ENCODE results near the gene SETD6. TPM values are rescaled to one million over a fixed set of nuclear protein-coding genes. Genes with fewer than 3 reads are reported as not detected.

Gene SETD6
- total RNA-seq, 1 donor from 2014 or later = 13.0 TPM

GRCh38 chr16:58503863-58504688, 11.2 kb upstream of the SETD6 start:
- ATAC-seq (no peak), DNase-seq (ENCODE audit: missing footprints) (peak; percentile 58)
- intact Hi-C loops (cut with DNase I) = no loop called here

GRCh38 chr16:58506241-58507194, 8.8 kb upstream of the SETD6 start:
- no peak for ATAC-seq
- intact Hi-C loops (cut with DNase I) = no loop called here
- peak; percentile 46 for DNase-seq (ENCODE audit: missing footprints)

GRCh38 chr16:58507195-58507962, 7.9 kb upstream of the SETD6 start:
- DNase-seq (ENCODE audit: missing footprints) (peak; percentile 62), ATAC-seq (no peak)
- intact Hi-C loops (cut with DNase I) = no loop called here

GRCh38 chr16:58507963-58508670, 7.2 kb upstream of the SETD6 start:
- no peak for ATAC-seq
- DNase-seq (ENCODE audit: missing footprints) = no peak
- intact Hi-C loops (cut with DNase I) = no loop called here

- intact Hi-C loops (cut with DNase I) = no loop called here
- ATAC-seq = no peak
- peak; percentile 17 for DNase-seq (ENCODE audit: missing footprints)
Measured at GRCh38 chr16:58508671-58509251, 6.6 kb upstream of the SETD6 start.

GRCh38 chr16:58509256-58510096, 5.8 kb upstream of the SETD6 start:
- ATAC-seq (no peak), DNase-seq (ENCODE audit: missing footprints) (no peak)
- intact Hi-C loops (cut with DNase I) = loop anchor here (10.0 kb wide), 2 partner anchors 115 to 225 kb away; partner anchors contain the start of genes CNOT1 and GOT2

GRCh38 chr16:58510097-58510775, 5.1 kb upstream of the SETD6 start:
- DNase-seq (ENCODE audit: missing footprints) = no peak
- intact Hi-C loops (cut with DNase I) = loop anchor here (10.0 kb wide), 2 partner anchors 115 to 225 kb away; partner anchors contain the start of genes CNOT1 and GOT2

GRCh38 chr16:58510776-58511628, 4.3 kb upstream of the SETD6 start:
- ATAC-seq (no peak), DNase-seq (ENCODE audit: missing footprints) (peak; percentile 65)
- intact Hi-C loops (cut with DNase I) = loop anchor here (10.0 kb wide), 2 partner anchors 114 to 224 kb away; partner anchors contain the start of genes CNOT1 and GOT2

More at GRCh38 chr16:58510097-58510775, 5.1 kb upstream of the SETD6 start:
- ATAC-seq = no peak

GRCh38 chr16:58511933-58512815, 3.1 kb upstream of the SETD6 start:
- intact Hi-C loops (cut with DNase I) = loop anchor here (10.0 kb wide), 2 partner anchors 113 to 223 kb away; partner anchors contain the start of genes CNOT1 and GOT2

GRCh38 chr16:58513874-58514273, 1.4 kb upstream of the SETD6 start:
- no peak for ATAC-seq
- intact Hi-C loops (cut with DNase I) = loop anchor here (10.0 kb wide), 2 partner anchors 111 to 221 kb away; partner anchors contain the start of genes CNOT1 and GOT2

More at GRCh38 chr16:58511933-58512815, 3.1 kb upstream of the SETD6 start:
- ATAC-seq (no peak), DNase-seq (ENCODE audit: missing footprints) (peak; percentile 88)

GRCh38 chr16:58515871-58516767, 802 bp downstream of the SETD6 start:
- intact Hi-C loops (cut with DNase I) = loop anchor here (5.0 to 10.0 kb wide), 3 partner anchors 109 to 1329 kb away; partner anchors contain the start of genes CNOT1, GOT2, PSME3IP1 and RSPRY1
- DNase-seq (ENCODE audit: missing footprints) (no peak), ATAC-seq (peak; percentile 29)

More at GRCh38 chr16:58513874-58514273, 1.4 kb upstream of the SETD6 start:
- no peak for DNase-seq (ENCODE audit: missing footprints)

GRCh38 chr16:58516768-58517107, 1.4 kb downstream of the SETD6 start:
- intact Hi-C loops (cut with DNase I) = loop anchor here (5.0 to 10.0 kb wide), 3 partner anchors 108 to 1329 kb away; partner anchors contain the start of genes CNOT1, GOT2, PSME3IP1 and RSPRY1
- no peak for ATAC-seq
- no peak for DNase-seq (ENCODE audit: missing footprints)

Data from Right ventricle myocardium inferior (tissue), 1 donor.